ENCODE results near the gene DCBLD1. TPM values are rescaled to one million over a fixed set of nuclear protein-coding genes. Genes with fewer than 3 reads are reported as not detected.

DCBLD1 gene
- total RNA-seq, 4 donors from 2014 or later: 3.8 to 11.6 (median 7.9) TPM

GRCh38 chr6:117477988-117478852 is 4.3 kb upstream of the DCBLD1 start:
- H3K4me1 ChIP-seq: peaks cover 3 to 12% (median 6%) of the 10 kb centered on the region in 4 donors
- no peak overlapping the region for H3K27ac ChIP-seq (replicated peaks in 1 of 4)
- TF ChIP-seq POLR2AphosphoS5 (IDR thresholded peaks at IDR 0.05) (no peak), CTCF (IDR thresholded peaks at IDR 0.05) (peak in 2 of 3 experiments; percentile 12 to 26)
- no peak overlapping the region for H3K4me3 ChIP-seq
- H3K27me3 ChIP-seq: no peaks in the 10 kb centered on the region
- no peak for DNase-seq (ENCODE audit: extremely low spot score)
- H3K9me3 ChIP-seq: no peaks in the 10 kb centered on the region
- intact Hi-C loops (cut with DNase I): no loop called here
- no peaks in the 10 kb centered on the region for H3K36me3 ChIP-seq
- WGBS: 85% methylated on average over 4 of the region's 4 CpGs

GRCh38 chr6:117478853-117479231 is 3.6 kb upstream of the DCBLD1 start:
- 92% methylated on average over 6 of the region's 6 CpGs for WGBS
- TF ChIP-seq CTCF (IDR thresholded peaks at IDR 0.05): no peak
- no peak for TF ChIP-seq EP300 (IDR thresholded peaks at IDR 0.05)
- TF ChIP-seq POLR2AphosphoS5 (IDR thresholded peaks at IDR 0.05): no peak
- TF ChIP-seq POLR2A (IDR thresholded peaks at IDR 0.05; ENCODE audit: low read depth): no peak
- intact Hi-C loops (cut with DNase I): no loop called here
- Histone ChIP-seq H3K36me3 (no peaks in the 10 kb centered on the region), H3K27me3 (no peaks in the 10 kb centered on the region), H3K4me3 (no peak overlapping the region), H3K27ac (replicated peaks in 1 of 4) (no peak overlapping the region), H3K4me1 (peaks cover 5 to 18% (median 12%) of the 10 kb centered on the region in 4 donors), H3K9me3 (no peaks in the 10 kb centered on the region)
- no peak for DNase-seq (ENCODE audit: extremely low spot score)

DNA sequence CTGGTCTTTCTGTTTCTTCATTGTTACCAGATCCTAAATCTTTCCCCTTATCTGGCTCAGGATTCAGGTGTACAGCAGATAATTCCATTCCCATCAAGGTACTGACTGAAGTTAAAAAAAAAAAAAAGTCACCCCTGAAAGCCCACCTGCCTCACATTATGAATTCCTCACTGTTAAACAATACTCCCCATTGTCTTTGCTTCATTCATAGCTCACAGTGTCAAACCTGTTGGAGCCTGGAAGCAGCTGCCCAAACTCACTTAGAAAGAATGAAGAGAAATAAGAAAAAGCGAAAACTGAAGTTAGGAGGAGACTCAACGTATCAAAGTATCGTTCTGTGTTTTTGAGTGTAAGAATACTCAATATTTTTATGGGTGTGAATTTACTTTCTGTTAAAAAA is 1.8 kb upstream of the DCBLD1 start:
- WGBS: 78% methylated on average over 3 of the region's 3 CpGs
- no peak for DNase-seq (ENCODE audit: extremely low spot score)
- H3K4me1 ChIP-seq: peaks cover 15 to 28% (median 21%) of the 10 kb centered on the region in 4 donors
- no peak overlapping the region for H3K27ac ChIP-seq (replicated peaks in 1 of 4)
- H3K9me3 ChIP-seq: no peaks in the 10 kb centered on the region
- no peaks in the 10 kb centered on the region for H3K27me3 ChIP-seq
- no peaks in the 10 kb centered on the region for H3K36me3 ChIP-seq
- no peak overlapping the region for H3K4me3 ChIP-seq
- intact Hi-C loops (cut with DNase I): no loop called here
- no peak for TF ChIP-seq EP300 (IDR thresholded peaks at IDR 0.05)
- TF ChIP-seq POLR2AphosphoS5 (IDR thresholded peaks at IDR 0.05): no peak
- TF ChIP-seq CTCF (IDR thresholded peaks at IDR 0.05): no peak
- no peak for TF ChIP-seq POLR2A (IDR thresholded peaks at IDR 0.05; ENCODE audit: low read depth)

DNA sequence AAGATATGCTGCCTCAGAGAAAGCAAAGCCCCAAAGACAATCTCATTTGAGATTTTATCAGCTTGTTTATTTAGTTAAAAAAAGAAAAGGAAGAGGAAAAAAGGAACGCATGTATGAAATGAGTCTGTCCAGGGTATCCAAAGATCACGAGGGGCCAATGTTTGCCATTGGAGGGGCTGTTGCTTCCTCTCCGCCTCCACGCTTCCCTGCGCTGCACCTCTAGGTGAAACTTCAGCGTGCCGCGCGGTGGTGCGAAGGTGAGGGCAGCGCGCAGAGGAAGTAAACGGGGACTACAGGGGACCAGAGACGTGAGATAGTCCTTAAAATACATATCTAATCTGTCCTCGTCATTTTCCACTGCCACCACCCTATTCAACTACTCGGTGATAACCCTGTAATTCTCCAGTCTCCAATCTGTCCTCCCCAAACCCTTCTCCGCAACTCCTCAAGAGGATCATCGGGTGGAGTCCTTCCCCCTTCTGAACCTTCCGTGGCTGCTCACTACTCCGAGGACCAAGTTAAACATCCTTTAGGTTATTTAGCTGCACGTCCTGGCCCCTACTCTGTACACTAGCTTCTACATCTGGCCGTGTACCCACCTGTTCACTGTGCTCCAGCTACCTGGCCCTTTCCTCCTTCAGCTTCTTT is 1.1 kb upstream of the DCBLD1 start:
- Histone ChIP-seq H3K27me3 (no peaks in the 10 kb centered on the region), H3K9me3 (no peaks in the 10 kb centered on the region), H3K4me1 (peaks cover 15 to 28% (median 21%) of the 10 kb centered on the region in 4 donors), H3K4me3 (peak overlapping the region; percentile 70 to 84 (median 82)), H3K27ac (replicated peaks in 1 of 4) (peak overlapping the region; percentile 82 to 88 (median 86)), H3K36me3 (no peaks in the 10 kb centered on the region)
- intact Hi-C loops (cut with DNase I): no loop called here
- no peak for DNase-seq (ENCODE audit: extremely low spot score)
- no peak for TF ChIP-seq POLR2AphosphoS5 (IDR thresholded peaks at IDR 0.05)
- no peak for TF ChIP-seq POLR2A (IDR thresholded peaks at IDR 0.05; ENCODE audit: low read depth)
- TF ChIP-seq EP300 (IDR thresholded peaks at IDR 0.05): no peak
- no peak for TF ChIP-seq CTCF (IDR thresholded peaks at IDR 0.05)
- 57% methylated on average over 22 of the region's 22 CpGs for WGBS
